Naive B cell (primary cell): Measurements from ENCODE around the gene SLC16A3. TPM values are rescaled to one million over a fixed set of nuclear protein-coding genes. Genes with fewer than 3 reads are reported as not detected.
A peak's percentile ranks its signal among the peaks of the same experiment; 100 is the strongest.

ENCODE experiments used
- ATAC-seq, 2 donors: fragments of 150-1000 bp; cut with Tn5 transposase; 2 replicates each; pipeline ENCODE4 v1.10.0; 2021; ENCODE audit warnings: low read depth in 2 of 2, mild to moderate bottlenecking in 2 of 2, moderate library complexity in 2 of 2
- DNase-seq: peaks from one replicate; pipeline ENCODE4 v3.0.0; 2022
- H3K27ac Mint-ChIP-seq, 6 donors: one replicate each; pipeline ENCODE4 v1.8.0; 2020 to 2022; ENCODE audit warnings: mild to moderate bottlenecking in 6 of 6, mixed read lengths in 6 of 6, moderate library complexity in 5 of 6, inconsistent platforms in 2 of 6
- H3K27me3 Mint-ChIP-seq, 3 donors: one replicate each; pipeline ENCODE4 v1.8.0; 2021 to 2022; ENCODE audit warnings: mixed read lengths in 3 of 3, mild to moderate bottlenecking in 1 of 3
- H3K36me3 Mint-ChIP-seq, 2 donors: one replicate each; pipeline ENCODE4 v1.8.0; 2020 to 2022; ENCODE audit warnings: mixed read lengths in 2 of 2, inconsistent platforms in 1 of 2, mild to moderate bottlenecking in 1 of 2
- H3K4me1 Mint-ChIP-seq, 3 donors: one replicate each; pipeline ENCODE4 v1.8.0; 2020 to 2022; ENCODE audit warnings: mixed read lengths in 3 of 3, inconsistent platforms in 1 of 3, mild to moderate bottlenecking in 1 of 3, moderate library complexity in 1 of 3
- H3K4me3 Mint-ChIP-seq, 8 donors: one replicate each; pipeline ENCODE4 v1.8.0; 2020 to 2022; ENCODE audit warnings: mild to moderate bottlenecking in 8 of 8, mixed read lengths in 8 of 8, moderate library complexity in 8 of 8, inconsistent platforms in 2 of 8
- H3K9me3 Mint-ChIP-seq, 7 donors: one replicate each; pipeline ENCODE4 v1.8.0; 2020 to 2022; ENCODE audit warnings: mixed read lengths in 7 of 7, mild to moderate bottlenecking in 5 of 7, inconsistent platforms in 2 of 7, moderate library complexity in 1 of 7
- polyA plus RNA-seq, 6 donors: library from polyadenylated mRNA; unstranded; fragments of 300-500 nt; fragmentation: Illumina TruSeq; gene quantifications; one replicate each; pipeline ENCODE4 v1.2.3, GENCODE V29; 2021; ENCODE audit warnings: low read depth in 6 of 6

Gene SLC16A3
- polyA plus RNA-seq, 6 donors from 2014 or later: 1.9 to 3.6 (median 1.9) TPM

DNA sequence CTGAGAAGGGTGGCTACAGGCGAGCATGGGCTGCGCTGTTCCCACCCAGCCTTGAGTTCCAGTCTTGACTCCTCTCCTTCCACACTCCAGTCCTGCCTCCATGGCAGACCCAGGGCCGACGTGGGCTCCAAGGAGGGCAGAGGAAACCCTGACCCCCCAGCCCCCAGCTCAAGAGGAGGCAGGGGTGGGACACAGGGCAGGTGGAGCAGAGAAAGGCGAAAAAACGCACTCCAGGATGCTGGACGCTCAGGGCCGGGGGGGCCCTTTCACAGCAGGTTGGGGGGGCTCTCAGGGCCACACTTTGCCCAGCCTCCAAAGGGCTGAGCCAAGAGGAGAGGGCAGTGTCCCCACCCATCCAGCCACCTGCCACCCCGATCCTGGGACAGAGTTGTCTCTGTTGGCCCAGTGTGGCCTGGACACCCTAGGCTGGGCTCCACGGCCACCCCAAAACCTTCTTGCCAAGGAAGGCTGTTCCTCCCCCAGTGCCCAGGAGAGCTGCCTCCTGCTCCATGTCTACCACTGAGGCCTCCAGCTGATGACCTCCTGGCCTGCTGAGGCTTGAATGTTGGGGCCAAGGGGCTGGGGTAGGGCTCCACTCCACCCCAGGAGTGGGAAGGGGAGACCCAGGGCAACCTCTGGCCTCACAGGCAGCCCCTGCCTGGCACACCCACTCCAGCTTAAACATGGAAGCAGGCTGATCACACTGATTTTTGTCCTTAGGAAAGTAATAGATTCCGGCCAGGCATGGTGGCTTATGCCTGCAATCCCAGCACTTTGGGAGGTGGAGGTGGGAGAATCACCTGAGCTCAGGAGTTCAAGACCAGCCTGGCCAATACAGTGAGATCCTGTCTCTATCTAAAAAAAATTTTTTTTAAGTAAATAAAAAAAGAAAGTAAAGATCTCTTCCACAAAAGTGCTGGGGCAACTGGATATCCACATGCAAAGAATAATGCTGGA, 8.8 kb upstream of the SLC16A3 start:
- no peak for DNase-seq
- no peaks in the 10 kb centered on the region for H3K36me3 Mint-ChIP-seq
- ATAC-seq: no peak
- H3K27ac Mint-ChIP-seq: no peak overlapping the region
- no peaks in the 10 kb centered on the region for H3K9me3 Mint-ChIP-seq
- no peak overlapping the region for H3K4me3 Mint-ChIP-seq
- peaks cover 4 to 8% (median 6%) of the 10 kb centered on the region in 3 donors for H3K27me3 Mint-ChIP-seq
- H3K4me1 Mint-ChIP-seq: peaks cover 17 to 19% (median 18%) of the 10 kb centered on the region in 3 donors

DNA sequence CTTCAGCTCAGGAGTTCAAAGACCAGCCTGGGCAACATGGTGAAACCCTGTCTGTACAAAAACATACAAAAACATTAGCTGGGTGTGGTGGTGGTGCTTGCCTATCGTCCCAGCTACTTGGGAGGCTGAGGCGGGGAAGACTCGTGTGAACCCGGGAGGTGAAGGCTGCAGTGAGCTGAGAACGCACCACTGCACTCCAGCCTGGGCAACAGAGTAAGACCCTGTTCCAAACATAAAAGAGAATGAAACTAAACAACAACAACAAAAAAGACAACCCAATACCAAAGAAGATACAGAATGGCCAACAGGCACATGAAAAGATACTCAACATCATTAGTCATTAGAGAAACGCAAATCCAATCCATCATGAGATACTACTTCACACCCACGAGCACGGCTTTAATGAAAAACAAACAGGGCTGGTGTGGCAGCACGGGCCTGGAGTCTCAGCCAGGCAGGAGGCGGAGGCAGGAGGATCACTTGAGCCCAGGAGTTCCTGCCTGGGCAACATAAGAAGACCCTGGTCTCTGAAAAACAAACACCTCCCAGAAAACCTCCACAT, 7.4 kb upstream of the SLC16A3 start:
- Mint-ChIP-seq H3K27me3 (peaks cover 4 to 8% (median 6%) of the 10 kb centered on the region in 3 donors), H3K9me3 (no peaks in the 10 kb centered on the region), H3K36me3 (no peaks in the 10 kb centered on the region), H3K4me1 (peaks cover 6 to 8% (median 8%) of the 10 kb centered on the region in 3 donors), H3K4me3 (peak overlapping the region in 1 of 8 donors; percentile 7), H3K27ac (peak overlapping the region in 2 of 6 donors; percentile 4 to 6)
- DNase-seq: no peak
- ATAC-seq: no peak

DNA sequence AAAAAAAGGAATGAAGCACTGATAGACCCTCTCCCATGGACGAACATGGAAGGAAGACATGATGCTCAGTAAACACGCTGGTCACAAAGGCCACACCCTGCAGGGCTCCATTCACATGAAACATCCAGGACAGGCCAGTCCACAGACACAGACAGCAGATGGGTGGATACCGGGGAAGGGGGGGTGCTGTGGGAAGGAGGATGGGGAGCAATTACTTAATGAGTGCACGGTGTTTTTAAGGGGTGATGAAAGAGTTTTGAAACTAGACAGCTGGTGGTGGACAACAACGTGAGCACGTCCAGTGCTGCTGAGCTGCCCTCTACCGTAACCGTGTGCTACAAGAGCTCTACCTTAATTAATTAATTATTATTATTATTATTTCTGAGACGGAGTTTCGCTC, 6.0 kb upstream of the SLC16A3 start:
- H3K27ac Mint-ChIP-seq: no peak overlapping the region
- peaks cover 4 to 8% (median 6%) of the 10 kb centered on the region in 3 donors for H3K27me3 Mint-ChIP-seq
- peak overlapping the region in 2 of 8 donors; percentile 18 to 37 for H3K4me3 Mint-ChIP-seq
- no peak for ATAC-seq
- peaks cover 0 to 5% (median 3%) of the 10 kb centered on the region in 3 donors for H3K4me1 Mint-ChIP-seq
- H3K9me3 Mint-ChIP-seq: no peaks in the 10 kb centered on the region
- DNase-seq: no peak
- no peaks in the 10 kb centered on the region for H3K36me3 Mint-ChIP-seq

DNA sequence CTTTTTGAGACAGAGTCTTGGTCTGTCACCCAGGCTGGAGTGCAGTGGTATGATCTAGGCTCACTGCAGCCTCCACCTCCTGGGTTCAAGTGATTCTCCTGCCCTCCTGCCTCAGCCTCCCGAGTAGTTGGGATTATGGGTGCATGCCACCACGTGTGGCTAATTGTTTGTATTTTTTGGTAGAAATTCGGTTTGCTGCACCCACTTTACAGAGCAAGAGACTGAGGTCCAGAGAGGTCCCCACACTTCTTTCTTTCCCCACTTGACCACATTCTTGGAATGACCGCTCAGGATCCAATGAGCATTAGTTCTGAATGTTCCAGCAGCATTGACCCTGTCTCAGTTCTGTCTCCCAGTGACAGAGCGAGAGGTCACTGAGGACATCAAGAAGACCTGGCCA, 5.3 kb upstream of the SLC16A3 start:
- H3K4me1 Mint-ChIP-seq: peaks cover 0 to 5% (median 3%) of the 10 kb centered on the region in 3 donors
- ATAC-seq: no peak
- peaks cover 4 to 8% (median 5%) of the 10 kb centered on the region in 3 donors for H3K27me3 Mint-ChIP-seq
- no peaks in the 10 kb centered on the region for H3K36me3 Mint-ChIP-seq
- H3K27ac Mint-ChIP-seq: peak overlapping the region in 1 of 6 donors; percentile 41
- DNase-seq: no peak
- H3K9me3 Mint-ChIP-seq: no peaks in the 10 kb centered on the region
- H3K4me3 Mint-ChIP-seq: no peak overlapping the region

DNA sequence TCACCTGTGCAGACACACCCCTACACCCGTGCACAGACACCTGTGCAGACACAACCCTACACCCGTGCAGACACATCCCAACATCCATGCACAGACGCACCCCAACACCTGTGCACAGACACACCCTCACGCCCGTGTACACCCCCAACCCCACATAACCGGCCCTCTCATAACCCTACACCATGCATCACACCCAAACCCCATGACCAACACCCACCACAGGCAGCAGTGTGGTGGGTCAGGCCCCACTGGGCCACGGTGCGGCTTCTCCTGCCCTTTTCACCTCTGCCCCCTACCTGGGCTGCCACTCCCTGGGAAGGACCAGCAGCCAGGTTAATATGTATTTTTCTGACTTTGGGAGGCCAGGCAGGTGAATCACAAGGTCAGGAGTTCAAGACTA, 4.2 kb upstream of the SLC16A3 start:
- peak overlapping the region in 1 of 6 donors; percentile 72 for H3K27ac Mint-ChIP-seq
- no peaks in the 10 kb centered on the region for H3K36me3 Mint-ChIP-seq
- H3K4me3 Mint-ChIP-seq: peak overlapping the region in 1 of 8 donors; percentile 1
- H3K4me1 Mint-ChIP-seq: peaks cover 0 to 6% (median 3%) of the 10 kb centered on the region in 3 donors
- H3K9me3 Mint-ChIP-seq: no peaks in the 10 kb centered on the region
- peaks cover 0 to 8% (median 4%) of the 10 kb centered on the region in 3 donors for H3K27me3 Mint-ChIP-seq
- no peak for ATAC-seq
- DNase-seq: no peak

- DNase-seq: no peak
- no peak overlapping the region for H3K27ac Mint-ChIP-seq
- H3K4me1 Mint-ChIP-seq: peaks cover 7 to 13% (median 7%) of the 10 kb centered on the region in 3 donors
- H3K9me3 Mint-ChIP-seq: no peaks in the 10 kb centered on the region
- peak overlapping the region in 2 of 8 donors; percentile 52 to 56 for H3K4me3 Mint-ChIP-seq
- no peaks in the 10 kb centered on the region for H3K36me3 Mint-ChIP-seq
- peaks cover 0 to 8% (median 2%) of the 10 kb centered on the region in 3 donors for H3K27me3 Mint-ChIP-seq
- ATAC-seq: no peak
Observed at GRCh38 chr17:82225368-82226029, 3.3 kb upstream of the SLC16A3 start.

GRCh38 chr17:82226146-82226808, 2.6 kb upstream of the SLC16A3 start:
- H3K36me3 Mint-ChIP-seq: no peaks in the 10 kb centered on the region
- no peak overlapping the region for H3K27ac Mint-ChIP-seq
- peaks cover 7 to 13% (median 7%) of the 10 kb centered on the region in 3 donors for H3K4me1 Mint-ChIP-seq
- H3K27me3 Mint-ChIP-seq: peaks cover 0 to 5% (median 0%) of the 10 kb centered on the region in 3 donors
- peak overlapping the region in 2 of 8 donors; percentile 39 to 52 for H3K4me3 Mint-ChIP-seq
- DNase-seq (no peak), ATAC-seq (no peak)
- H3K9me3 Mint-ChIP-seq: no peaks in the 10 kb centered on the region

DNA sequence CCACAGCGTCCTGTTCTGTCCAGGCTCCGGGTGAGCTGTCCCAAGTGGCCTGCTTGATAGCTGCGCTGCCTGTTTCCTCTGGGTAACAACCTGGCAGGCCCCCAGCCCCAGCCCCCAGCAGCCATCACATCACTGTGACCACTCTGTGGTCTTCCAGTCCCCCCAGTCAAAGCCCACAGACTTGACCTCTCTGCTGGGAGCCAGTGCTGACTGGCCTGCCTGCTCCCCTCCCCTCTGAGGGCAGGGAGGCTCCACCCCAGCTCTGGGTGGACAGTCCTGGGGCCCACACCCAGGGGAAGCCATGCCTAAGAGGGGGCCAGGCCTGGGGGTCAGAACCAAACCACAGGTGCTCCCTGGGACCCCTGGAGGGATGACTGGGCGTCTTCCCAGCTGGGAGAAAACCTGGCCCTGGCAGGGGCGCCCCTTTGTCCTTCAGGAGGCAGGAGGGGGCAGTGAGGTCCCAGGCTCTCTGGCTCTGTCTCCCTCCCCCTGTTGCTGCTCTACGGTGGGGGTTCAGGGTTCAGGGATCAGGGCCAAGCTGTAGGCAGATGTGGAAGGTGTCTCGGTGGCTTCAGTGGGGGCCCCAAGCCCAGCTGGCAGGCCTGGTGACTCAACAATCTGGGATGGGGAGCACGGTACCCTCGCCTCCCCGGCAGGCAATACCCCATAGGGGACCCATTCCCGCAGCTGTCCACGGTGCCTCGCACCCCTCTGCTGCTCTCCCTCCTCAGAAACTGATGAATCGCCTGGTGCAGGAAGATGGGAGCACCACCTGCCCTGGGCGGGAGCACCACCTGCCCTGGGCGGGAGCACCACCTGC, 1.8 kb upstream of the SLC16A3 start:
- Mint-ChIP-seq H3K27ac (peak overlapping the region in 3 of 6 donors; percentile 56 to 95 (median 73)), H3K36me3 (no peaks in the 10 kb centered on the region), H3K27me3 (no peaks in the 10 kb centered on the region), H3K9me3 (no peaks in the 10 kb centered on the region), H3K4me1 (peaks cover 7 to 13% (median 7%) of the 10 kb centered on the region in 3 donors), H3K4me3 (peak overlapping the region in 6 of 8 donors; percentile 32 to 87 (median 66))
- no peak for ATAC-seq
- DNase-seq: no peak

DNA sequence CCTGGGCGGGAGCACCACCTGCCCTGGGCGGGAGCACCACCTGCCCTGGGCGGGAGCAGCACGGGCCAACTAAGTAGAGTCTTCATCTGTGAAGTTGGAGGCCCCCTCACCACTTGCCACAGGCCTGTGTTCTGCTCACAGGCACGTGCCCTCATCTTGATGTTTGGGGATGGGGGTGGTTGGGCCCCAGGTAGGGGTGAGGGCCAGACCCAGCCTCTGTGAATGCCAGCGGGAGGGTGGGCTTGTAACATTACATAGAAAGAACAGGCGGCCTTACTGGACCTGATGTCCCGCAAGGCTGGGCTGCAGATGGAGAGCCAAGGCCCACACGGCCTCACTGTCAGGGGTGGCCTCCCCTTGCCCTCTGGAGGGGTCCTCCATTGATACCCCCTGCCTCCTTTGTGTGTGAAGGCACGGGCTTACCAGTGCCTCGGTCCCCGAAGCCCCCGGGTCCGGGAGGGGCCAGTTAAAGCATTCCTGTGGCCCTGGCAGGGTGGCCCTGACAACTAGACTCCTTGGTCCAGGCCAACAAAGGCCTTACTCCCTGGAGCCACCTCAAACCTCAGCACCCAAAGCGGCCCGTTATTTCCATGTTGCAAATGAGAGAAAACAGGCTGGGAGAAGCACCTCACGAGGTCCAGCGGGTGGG, 1.1 kb upstream of the SLC16A3 start:
- no peak for ATAC-seq
- Mint-ChIP-seq H3K4me1 (peaks cover 7 to 13% (median 7%) of the 10 kb centered on the region in 3 donors), H3K27me3 (no peaks in the 10 kb centered on the region), H3K36me3 (no peaks in the 10 kb centered on the region), H3K4me3 (peak overlapping the region; percentile 82 to 96 (median 86)), H3K9me3 (no peaks in the 10 kb centered on the region), H3K27ac (peak overlapping the region; percentile 66 to 99 (median 93))
- DNase-seq: no peak

DNA sequence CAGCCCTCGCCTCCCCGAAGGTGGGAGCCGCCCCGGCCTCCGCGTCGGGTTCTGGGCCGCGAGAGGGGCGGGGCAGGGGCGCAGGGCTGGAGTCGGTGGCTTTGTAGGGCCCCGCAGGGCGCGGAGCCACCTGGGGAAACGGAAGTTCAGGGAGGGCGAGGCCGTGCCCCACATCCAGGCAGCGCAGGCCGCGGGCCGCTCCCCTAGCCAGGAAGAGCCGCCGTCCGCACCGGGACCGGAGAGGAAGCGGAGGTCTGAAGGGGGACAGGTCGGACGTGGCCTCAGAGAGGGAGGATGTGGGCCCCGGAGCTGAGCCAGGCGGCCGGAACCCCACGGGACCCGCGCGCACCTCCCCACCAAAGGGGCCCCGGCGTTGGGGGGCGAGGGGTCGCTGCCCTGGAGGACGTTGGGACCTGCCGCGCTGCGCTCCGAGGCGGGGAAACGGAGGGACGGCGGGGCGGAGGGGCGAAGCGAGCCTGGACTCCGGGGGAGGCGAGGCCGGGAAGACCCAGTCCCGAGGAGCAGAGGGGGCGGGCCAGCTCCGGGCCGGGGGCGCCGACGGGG, 482 bp upstream of the SLC16A3 start:
- no peaks in the 10 kb centered on the region for H3K27me3 Mint-ChIP-seq
- peak; percentile 72 to 73 for ATAC-seq
- peaks cover 8 to 13% (median 11%) of the 10 kb centered on the region in 3 donors for H3K4me1 Mint-ChIP-seq
- H3K9me3 Mint-ChIP-seq: no peaks in the 10 kb centered on the region
- peak overlapping the region; percentile 49 to 99 (median 93) for H3K27ac Mint-ChIP-seq
- no peaks in the 10 kb centered on the region for H3K36me3 Mint-ChIP-seq
- peak; percentile 76 for DNase-seq
- H3K4me3 Mint-ChIP-seq: peak overlapping the region; percentile 82 to 96 (median 86)

- peak overlapping the region in 5 of 6 donors; percentile 41 to 88 (median 68) for H3K27ac Mint-ChIP-seq
- H3K36me3 Mint-ChIP-seq: no peaks in the 10 kb centered on the region
Observed at GRCh38 chr17:82229698-82230608, 1.1 kb downstream of the SLC16A3 start.

More at GRCh38 chr17:82229698-82230608, 1.1 kb downstream of the SLC16A3 start:
- ATAC-seq (no peak), DNase-seq (no peak)
- Mint-ChIP-seq H3K4me3 (peak overlapping the region; percentile 69 to 85 (median 76)), H3K27me3 (no peaks in the 10 kb centered on the region), H3K4me1 (peaks cover 7 to 13% (median 13%) of the 10 kb centered on the region in 3 donors), H3K9me3 (no peaks in the 10 kb centered on the region)
